Measurements from ENCODE around the gene BEGAIN. TPM values are rescaled to one million over a fixed set of nuclear protein-coding genes. Genes with fewer than 3 reads are reported as not detected.

Gene BEGAIN
- total and polyA plus RNA-seq, 7 donors, result 0.08 to 1.0 (median 0.48) TPM; not detected in 1

- DNase-seq, result peak; percentile 7 to 46
- Histone ChIP-seq H3K4me3 (no peak overlapping the region), H3K27me3 (ENCODE audit: insufficient read depth in 3 of 3, low read length in 2 of 3) (no peaks in the 10 kb centered on the region), H3K27ac (no peak overlapping the region), H3K9me3 (no peaks in the 10 kb centered on the region), H3K36me3 (ENCODE audit: insufficient read depth in 1 of 2, low read depth in 1 of 2) (no peaks in the 10 kb centered on the region), H3K4me1 (no peaks in the 10 kb centered on the region)
- intact Hi-C loops (cut with DNase I), result no loop called here
- 92 to 95% (median 93%) methylated on average over 25 to 28 of the region's 28 CpGs for WGBS, 3 donors
- TF ChIP-seq CTCF (IDR thresholded peaks at IDR 0.05), result no peak
- ATAC-seq, result peak in 1 of 4 donors; percentile 31
These were observed 46.9 kb downstream of the BEGAIN start for GRCh38 chr14:100540141-100540925.

GRCh38 chr14:100539766-100540140 is 47.5 kb downstream of the BEGAIN start:
- no peak for TF ChIP-seq CTCF (IDR thresholded peaks at IDR 0.05)
- Histone ChIP-seq H3K4me1 (no peaks in the 10 kb centered on the region), H3K4me3 (no peak overlapping the region), H3K27me3 (ENCODE audit: insufficient read depth in 3 of 3, low read length in 2 of 3) (no peaks in the 10 kb centered on the region), H3K27ac (no peak overlapping the region), H3K9me3 (no peaks in the 10 kb centered on the region), H3K36me3 (ENCODE audit: insufficient read depth in 1 of 2, low read depth in 1 of 2) (no peaks in the 10 kb centered on the region)
- intact Hi-C loops (cut with DNase I), result no loop called here
- whole genome bisulfite sequencing, 3 donors, result 90 to 93% (median 93%) methylated on average over 13 of the region's 13 CpGs
- DNase-seq, result peak; percentile 8 to 33
- no peak for ATAC-seq

GRCh38 chr14:100539003-100539660 is 48.1 kb downstream of the BEGAIN start:
- no peak for ATAC-seq
- H3K4me1 ChIP-seq, result no peaks in the 10 kb centered on the region
- intact Hi-C loops (cut with DNase I), result no loop called here

GRCh38 chr14:100538351-100539002 is 48.7 kb downstream of the BEGAIN start:
- ATAC-seq (no peak), DNase-seq (peak; percentile 17 to 49)
- intact Hi-C loops (cut with DNase I), result no loop called here
- H3K9me3 ChIP-seq, result no peaks in the 10 kb centered on the region
- H3K27me3 ChIP-seq (ENCODE audit: insufficient read depth in 3 of 3, low read length in 2 of 3), result no peaks in the 10 kb centered on the region
- H3K27ac ChIP-seq, result no peak overlapping the region
- H3K36me3 ChIP-seq (ENCODE audit: insufficient read depth in 1 of 2, low read depth in 1 of 2), result no peaks in the 10 kb centered on the region
- 95 to 97% (median 97%) methylated on average over 66 to 69 of the region's 69 CpGs for WGBS, 3 donors
- H3K4me1 ChIP-seq, result no peaks in the 10 kb centered on the region
- no peak for TF ChIP-seq CTCF (IDR thresholded peaks at IDR 0.05)
- H3K4me3 ChIP-seq, result no peak overlapping the region

More at GRCh38 chr14:100539003-100539660, 48.1 kb downstream of the BEGAIN start:
- H3K27ac ChIP-seq, result no peak overlapping the region
- H3K9me3 ChIP-seq, result no peaks in the 10 kb centered on the region
- WGBS, 3 donors, result 95 to 96% (median 95%) methylated on average over 38 to 42 of the region's 42 CpGs
- no peaks in the 10 kb centered on the region for H3K27me3 ChIP-seq (ENCODE audit: insufficient read depth in 3 of 3, low read length in 2 of 3)
- no peak overlapping the region for H3K4me3 ChIP-seq
- no peak for TF ChIP-seq CTCF (IDR thresholded peaks at IDR 0.05)
- peak; percentile 11 to 51 for DNase-seq
- H3K36me3 ChIP-seq (ENCODE audit: insufficient read depth in 1 of 2, low read depth in 1 of 2), result no peaks in the 10 kb centered on the region

Data from psoas muscle (tissue), 8 donors.